GM12878 (cell line): ENCODE results near the gene ANXA11. TPM values are rescaled to one million over a fixed set of nuclear protein-coding genes. Genes with fewer than 3 reads are reported as not detected.

Experiments
- ATAC-seq: fragments of 200-7000 bp; cut with Tn5 transposase; 3 replicates; pipeline ENCODE4 v1.9.1; 2020; ENCODE audit warnings: mild to moderate bottlenecking, moderate library complexity
- BruUV-seq: library from RNA; stranded (reverse); fragments of 400-500 nt; replicated peaks from 2 replicates; lab custom pipeline; 2021; lab: Mats Ljungman, UMichigan
- CTCF ChIA-PET: fragments of 300-600 bp; sonication (Branson Sonifier 250); formaldehyde crosslinking; extraction: SDS; loops from one replicate; lab custom pipeline; 2021; ENCODE audit warnings: inconsistent platforms; lab: Yijun Ruan, JAX
- POLR2A ChIA-PET: fragments of 350-600 bp; formaldehyde crosslinking; extraction: SDS; loops from one replicate; lab custom pipeline; 2021; ENCODE audit warnings: inconsistent platforms; lab: Charles Lee
- RAD21 ChIA-PET: fragments of 300-600 bp; sonication (Branson Sonifier 250); formaldehyde crosslinking; loops from one replicate; lab custom pipeline; 2023; ENCODE audit warnings: antibody characterized with exemption; ENCODE audit not compliant: unreplicated experiment; lab: Charles Lee
- SMC1A ChIA-PET: fragments of 300-600 bp; sonication (Branson Sonifier 250); formaldehyde crosslinking; loops from one replicate; lab custom pipeline; 2023; ENCODE audit not compliant: unreplicated experiment, uncharacterized antibody; lab: Charles Lee
- DNase-seq: peaks from one replicate; pipeline ENCODE4 v3.0.0-alpha.2; 2011; ENCODE audit warnings: low read depth, low spot score
- FAIRE-seq: peaks from 3 replicates; lab custom pipeline; 2011; peaks lifted over from hg19 to GRCh38; lab: Jason Lieb, UNC
- H2AFZ ChIP-seq: 2 replicates; pipeline ENCODE4 v1.6.0; 2011; ENCODE audit warnings: low read depth, low read length, control low read depth; ENCODE audit not compliant: control insufficient read depth
- H3K27ac ChIP-seq: 2 replicates; pipeline ENCODE4 v1.5.1; 2011; ENCODE audit warnings: control low read depth; ENCODE audit not compliant: control insufficient read depth, insufficient read depth
- H3K27me3 ChIP-seq, 2 experiments: replicated peaks in 1 of 2; 2 replicates each; pipeline versions ENCODE4 v1.6.0 to v1.6.1; 2011; ENCODE audit warnings: low read length in 1 of 2; ENCODE audit not compliant: control insufficient read depth in 2 of 2, insufficient read depth in 2 of 2
- H3K36me3 ChIP-seq, 2 experiments: 2 replicates each; pipeline ENCODE4 v1.5.1; 2011; ENCODE audit warnings: low read length in 1 of 2; ENCODE audit not compliant: control insufficient read depth in 2 of 2, insufficient read depth in 2 of 2
- H3K4me1 ChIP-seq: 2 replicates; pipeline ENCODE4 v1.6.1; 2011; ENCODE audit warnings: mild to moderate bottlenecking, low read length, moderate library complexity, mixed read lengths; ENCODE audit not compliant: control insufficient read depth, insufficient read depth
- H3K4me2 ChIP-seq: 2 replicates; pipeline ENCODE4 v1.6.0; 2011; ENCODE audit warnings: control low read depth; ENCODE audit not compliant: control insufficient read depth, insufficient read depth
- H3K4me3 ChIP-seq: fragments of 200-600 bp; sonication (generic); 2 replicates; pipeline ENCODE4 v1.5.1; 2016
- H3K79me2 ChIP-seq: 2 replicates; pipeline ENCODE4 v1.6.0; 2011; ENCODE audit warnings: low read length; ENCODE audit not compliant: control insufficient read depth, insufficient read depth
- H3K9ac ChIP-seq: 2 replicates; pipeline ENCODE4 v1.8.0; 2011; ENCODE audit warnings: low read length, control low read depth, mixed read lengths; ENCODE audit not compliant: control insufficient read depth, insufficient read depth
- H3K9me3 ChIP-seq: replicated peaks from 3 replicates; pipeline ENCODE4 v1.5.1; 2011; ENCODE audit warnings: mild to moderate bottlenecking, low read length; ENCODE audit not compliant: control insufficient read depth, insufficient read depth
- H4K20me1 ChIP-seq: 2 replicates; pipeline ENCODE4 v1.6.0; 2011; ENCODE audit not compliant: control insufficient read depth, insufficient read depth
- CBX5 ChIP-seq: sonication (generic); IDR thresholded peaks from 2 replicates; pipeline ENCODE4 v1.6.1; 2016; ENCODE audit warnings: low read depth, moderate library complexity, mild to moderate bottlenecking, inconsistent platforms
- KAT2A ChIP-seq: conservative IDR thresholded peaks from 2 replicates; pipeline ENCODE4 v1.6.1; 2011; ENCODE audit warnings: low read depth, low read length; ENCODE audit not compliant: control insufficient read depth
- PAX8 ChIP-seq: fragments of 450-650 bp; IDR thresholded peaks from 2 replicates; pipeline ENCODE4 v1.6.1; 2017; ENCODE audit warnings: mild to moderate bottlenecking, moderate library complexity
- RELA ChIP-seq: fragments of 450-650 bp; IDR thresholded peaks from 2 replicates; pipeline ENCODE4 v1.8.0; 2014; ENCODE audit warnings: borderline replicate concordance; ENCODE audit not compliant: partially characterized antibody
- SMAD5 ChIP-seq: IDR thresholded peaks from 2 replicates; pipeline ENCODE4 v1.6.1; 2016; ENCODE audit warnings: antibody characterized with exemption, low read depth
- ZNF207 ChIP-seq: fragments of 450-650 bp; IDR thresholded peaks from 2 replicates; pipeline ENCODE4 v1.6.1; 2014; ENCODE audit warnings: antibody characterized with exemption, mild to moderate bottlenecking, borderline replicate concordance
- ZNF622 ChIP-seq: fragments of 450-650 bp; IDR thresholded peaks from 2 replicates; pipeline ENCODE4 v1.6.1; 2017; ENCODE audit warnings: mild to moderate bottlenecking, inconsistent platforms
- WGBS: methylation state at CpG from one replicate; pipeline ENCODE4 v1.1.6; 2016; ENCODE audit warnings: low lambda C conversion rate; ENCODE audit not compliant: insufficient replicate concordance, insufficient coverage; ENCODE audit errors: missing lambda C conversion rate; 5-methylcytosine and 5-hydroxymethylcytosine counted together
- in situ Hi-C: fragments of 300-500 bp; cut with MboI; formaldehyde crosslinking; loops from 9 replicates; pipeline ENCODE4 v1.14.3; 2018; ENCODE audit warnings: mixed read lengths
- intact Hi-C: fragments of 100-400 bp; cut with micrococcal nuclease; formaldehyde crosslinking; loops from one replicate; pipeline ENCODE4 v1.14.2; 2022; ENCODE audit not compliant: unreplicated experiment
- polyA plus RNA-seq, 11 experiments: library from polyadenylated mRNA; depleted of rRNA in 4 of 11; unstranded in 6 of 11; stranded (reverse) in 5 of 11; fragments of >200 nt; fragmentation: Nextera tagmentation in 4 of 11; fragmentation: Illumina TruSeq in 1 of 11; extraction: Ambion mirVana in 4 of 11; extraction: Trizol in 1 of 11; gene quantifications; 1 replicate in 1 of 11; 2 replicates in 10 of 11; pipeline versions ENCODE4 v1.2.1 to v1.2.3, GENCODE V29; 2011 to 2016; ENCODE audit warnings: inconsistent platforms in 2 of 11, missing spikeins in 2 of 11, low read depth in 1 of 11
- total RNA-seq, 4 experiments: library from RNA; depleted of rRNA in 3 of 4; stranded (reverse); fragments of >200 nt in 3 of 4; fragmentation: Illumina TruSeq in 1 of 4; extraction: Trizol in 1 of 4; gene quantifications; 2 replicates each; pipeline versions ENCODE4 v1.2.1 to v1.2.3, GENCODE V29; 2013 to 2021

The ANXA11 gene
- total and polyA plus RNA-seq, 10 of the 15 experiments (the other 5 are each of a cell fraction or from before 2014, with no cell fraction given), result 25.0 to 129 (median 72.2) TPM

DNA sequence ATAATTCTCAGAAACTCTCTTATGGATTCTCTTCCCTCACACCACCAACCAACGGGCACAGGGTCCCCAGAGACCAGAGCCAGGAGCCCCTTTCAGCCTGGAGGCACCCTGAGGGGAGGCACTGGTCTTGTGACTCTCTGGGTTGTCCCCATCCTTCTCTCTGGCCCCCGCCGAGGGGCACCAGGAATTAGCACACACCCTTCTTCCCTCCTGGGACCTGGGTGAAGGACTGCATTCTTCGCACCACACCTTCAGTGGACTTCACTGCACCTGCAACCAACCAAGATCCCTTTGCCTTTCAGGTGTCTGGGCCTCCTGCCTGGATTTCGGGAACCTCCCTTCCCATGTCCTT lies 50.7 kb downstream of the ANXA11 start:
- DNase-seq (no peak), FAIRE-seq (no peak), ATAC-seq (no peak)
- intact Hi-C loops, result no loop called here
- Histone ChIP-seq H4K20me1 (no peaks in the 10 kb centered on the region), H2AFZ (no peak overlapping the region), H3K9ac (no peak overlapping the region), H3K4me1 (peaks cover 5% of the 10 kb centered on the region), H3K4me2 (no peak overlapping the region), H3K27me3 (no peaks in the 10 kb centered on the region), H3K27ac (no peak overlapping the region), H3K36me3 (peaks cover 15 to 17% of the 10 kb centered on the region in 2 experiments), H3K79me2 (no peaks in the 10 kb centered on the region), H3K4me3 (no peak overlapping the region), H3K9me3 (no peaks in the 10 kb centered on the region)
- ChIA-PET CTCF (no interaction called here), POLR2A (no interaction called here), RAD21 (interaction anchor here (0.5 to 1.6 kb wide), 2 partner anchors 11 to 48 kb away, joined by 3 read pairs; no protein-coding TSS in a partner anchor), SMC1A (interaction anchor here (2.4 kb wide), 1 partner anchor 11 kb away, joined by 9 read pairs; no protein-coding TSS in a partner anchor)
- TF ChIP-seq PAX8 (no peak), SMAD5 (no peak)
- in situ Hi-C loops, result no loop called here
- WGBS, result 91% methylated on average over 5 of the region's 5 CpGs
- BruUV-seq, result no TSS peak

DNA sequence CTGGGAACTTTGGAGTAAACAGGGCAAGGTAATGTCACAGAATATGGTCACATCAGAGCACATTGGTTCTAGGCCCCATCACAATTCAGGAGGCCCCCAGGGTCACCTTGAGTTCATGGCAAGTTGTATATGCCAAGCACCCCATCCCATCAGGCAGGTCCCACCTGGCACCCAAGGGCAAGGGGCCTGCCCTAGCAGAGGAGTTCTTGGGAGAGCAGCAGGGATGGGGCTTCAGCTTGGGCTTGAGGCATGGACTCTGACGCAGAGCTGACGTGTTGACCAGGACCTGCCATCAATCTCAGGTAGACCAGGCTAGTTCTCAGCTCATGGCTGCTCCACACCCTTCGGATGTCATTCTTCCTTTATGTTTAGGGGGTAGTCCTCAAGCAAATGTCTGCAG lies 51.9 kb downstream of the ANXA11 start:
- TF ChIP-seq ZNF207, result no peak
- TF ChIP-seq RELA, result no peak
- no peak for TF ChIP-seq KAT2A
- no peak for TF ChIP-seq SMAD5
- TF ChIP-seq ZNF622, result no peak
- TF ChIP-seq CBX5, result no peak
- ChIA-PET SMC1A (interaction anchor here (0.6 to 2.4 kb wide), 2 partner anchors 9 to 355 kb away, joined by 3 to 9 read pairs; no protein-coding TSS in a partner anchor), CTCF (interaction anchor here (2.1 kb wide), 1 partner anchor 10 kb away, joined by 12 read pairs; no protein-coding TSS in a partner anchor), RAD21 (no interaction called here), POLR2A (no interaction called here)
- Histone ChIP-seq H4K20me1 (no peaks in the 10 kb centered on the region), H3K36me3 (peaks cover 11 to 15% of the 10 kb centered on the region in 2 experiments), H3K79me2 (no peaks in the 10 kb centered on the region), H3K9me3 (no peaks in the 10 kb centered on the region), H3K9ac (no peak overlapping the region), H3K4me2 (no peak overlapping the region), H3K4me1 (peaks cover under 1% of the 10 kb centered on the region; the same call in 1 of the 2 replicates), H3K4me3 (no peak overlapping the region), H3K27me3 (no peaks in the 10 kb centered on the region), H2AFZ (no peak overlapping the region), H3K27ac (no peak overlapping the region)
- in situ Hi-C loops (no loop called here), intact Hi-C loops (no loop called here)
- FAIRE-seq, result no peak
- DNase-seq, result no peak
- no TSS peak for BruUV-seq
- 67% methylated on average over 3 of the region's 3 CpGs for WGBS
- ATAC-seq, result no peak
